Measurements from ENCODE around the gene TTLL10. TPM values are rescaled to one million over a fixed set of nuclear protein-coding genes. Genes with fewer than 3 reads are reported as not detected.

TTLL10 gene
- total RNA-seq, 4 donors from 2014 or later = 0.19 to 0.44 TPM; not detected in 2

GRCh38 chr1:1205769-1206375, 32.2 kb downstream of the TTLL10 start:
- Histone ChIP-seq H3K9me3 (no peaks in the 10 kb centered on the region), H3K4me3 (peak overlapping the region; percentile 17 to 61 (median 30)), H3K27me3 (peaks cover 0 to 88% (median under 1%) of the 10 kb centered on the region in 4 donors), H3K4me1 (peaks cover 32 to 64% (median 35%) of the 10 kb centered on the region in 3 donors), H3K36me3 (no peaks in the 10 kb centered on the region), H3K27ac (peak overlapping the region in 2 of 4 donors; percentile 1 to 18)
- TF ChIP-seq CTCF (IDR thresholded peaks at IDR 0.05) (no peak), POLR2A (IDR thresholded peaks at IDR 0.05) (no peak)
- intact Hi-C loops (cut with DNase I) = no loop called here
- DNase-seq = no peak
- WGBS, 2 donors = 18% methylated on average over 5 of the region's 31 CpGs; no CpG with 5 or more reads in 1 of the 2 donors

DNA sequence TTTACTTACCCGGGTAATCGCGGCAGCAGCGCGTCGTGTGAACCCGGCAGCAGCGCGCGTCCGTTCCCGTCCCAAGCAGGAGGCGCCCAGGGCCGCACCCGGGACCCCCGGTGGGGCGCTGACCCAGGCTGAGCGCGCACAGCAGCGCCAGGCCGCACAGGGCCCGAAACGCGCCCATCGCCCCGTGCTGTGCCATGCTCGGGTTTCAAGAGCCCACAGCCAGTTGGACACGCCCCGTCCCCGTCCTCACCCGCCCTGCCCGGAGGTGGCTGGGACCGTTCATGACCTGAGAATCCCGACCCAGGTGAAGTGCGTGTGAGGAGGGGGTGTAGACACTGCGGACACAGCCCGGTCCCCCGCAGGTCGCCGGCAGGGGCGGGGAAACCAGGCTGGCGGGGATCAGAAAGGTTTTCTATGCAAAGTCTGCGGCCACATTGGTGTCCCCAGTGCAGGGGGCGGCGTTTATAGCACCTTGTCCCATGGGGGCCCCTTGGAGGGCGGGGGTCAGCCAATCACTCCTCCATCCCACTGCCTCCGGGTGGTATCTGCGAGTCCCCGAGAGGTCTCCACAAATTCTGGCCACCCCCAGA, 32.8 kb downstream of the TTLL10 start, which contains the start of gene TNFRSF18:
Gene TNFRSF18 (minus strand): TSS at position 217 of the 590 bp plus-strand sequence. CDS start 21 bp downstream, at position 196.
- H3K27ac ChIP-seq = peak within 1 kb of the TSS in 2 of 4 donors; percentile 1 to 18
- peaks cover 26 to 59% (median 34%) of the 10 kb centered on the region in 3 donors for H3K4me1 ChIP-seq
- peak within 1 kb of the TSS; percentile 17 to 61 (median 30) for H3K4me3 ChIP-seq
- H3K36me3 ChIP-seq = no peaks in the 10 kb centered on the region
- no peaks in the 10 kb centered on the region for H3K9me3 ChIP-seq
- TF ChIP-seq CTCF (IDR thresholded peaks at IDR 0.05) = no peak
- TF ChIP-seq POLR2A (IDR thresholded peaks at IDR 0.05) = no peak
- 0 to 25% methylated on average over 4 to 5 of the region's 49 CpGs for WGBS, 2 donors
- peaks cover 0 to 82% (median 0%) of the 10 kb centered on the region in 4 donors for H3K27me3 ChIP-seq
- intact Hi-C loops (cut with DNase I) = no loop called here
- no peak for DNase-seq

GRCh38 chr1:1206966-1207531, 33.4 kb downstream of the TTLL10 start:
- Histone ChIP-seq H3K4me3 (peak overlapping the region in 1 of 4 donors; percentile 61), H3K27me3 (peaks cover 0 to 80% (median 0%) of the 10 kb centered on the region in 4 donors), H3K36me3 (no peaks in the 10 kb centered on the region), H3K9me3 (no peaks in the 10 kb centered on the region), H3K27ac (peak overlapping the region in 1 of 4 donors; percentile 1), H3K4me1 (peaks cover 26 to 62% (median 34%) of the 10 kb centered on the region in 3 donors)
- intact Hi-C loops (cut with DNase I) = no loop called here
- WGBS, 2 donors = 30% methylated on average over 2 of the region's 19 CpGs; no CpG with 5 or more reads in 1 of the 2 donors
- TF ChIP-seq CTCF (IDR thresholded peaks at IDR 0.05) (no peak), POLR2A (IDR thresholded peaks at IDR 0.05) (no peak)
- no peak for DNase-seq

GRCh38 chr1:1207571-1207892, 33.9 kb downstream of the TTLL10 start:
- peaks cover 0 to 80% (median 0%) of the 10 kb centered on the region in 4 donors for H3K27me3 ChIP-seq
- H3K9me3 ChIP-seq = no peaks in the 10 kb centered on the region
- TF ChIP-seq POLR2A (IDR thresholded peaks at IDR 0.05) (no peak), CTCF (IDR thresholded peaks at IDR 0.05) (no peak)
- WGBS, 2 donors = 60 to 87% methylated on average over 1 to 3 of the region's 11 CpGs
- H3K36me3 ChIP-seq = no peaks in the 10 kb centered on the region
- intact Hi-C loops (cut with DNase I) = no loop called here
- DNase-seq = no peak
- peaks cover 26 to 67% (median 34%) of the 10 kb centered on the region in 3 donors for H3K4me1 ChIP-seq
- H3K27ac ChIP-seq = peak overlapping the region in 1 of 4 donors; percentile 82
- peak overlapping the region in 1 of 4 donors; percentile 57 for H3K4me3 ChIP-seq

Data from esophagus squamous epithelium (tissue), 5 donors.